SK-N-MC (cell line): ENCODE results near the gene IL21.

Experiments
- EZH2 ChIP-seq: fragments of 200-600 bp; sonication (generic); IDR thresholded peaks from one replicate; pipeline ENCODE4 v1.6.1; 2017; ENCODE audit warnings: antibody characterized with exemption
- POLR2AphosphoS5 ChIP-seq: IDR thresholded peaks from 2 replicates; pipeline ENCODE4 v1.6.1; 2012; ENCODE audit warnings: mild to moderate bottlenecking, low read depth, low read length, borderline replicate concordance

GRCh38 chr4:122666527-122667245, 45.8 kb upstream of the IL21 start:
- TF ChIP-seq EZH2, result no peak
- no peak for TF ChIP-seq POLR2AphosphoS5
